GM03348 (cell line): ENCODE measurements around the gene CEPT1.
A peak's percentile ranks its signal among the peaks of the same experiment; 100 is the strongest.
"Not testable (repeated sequence)": the region's sequence is repeated elsewhere in the genome, so short reads cannot be mapped to it uniquely, and the experiment has no call there.

ENCODE experiments used
- DNase-seq: peaks from one replicate; pipeline ENCODE4 v3.0.0; 2012; ENCODE audit warnings: low spot score

Gene CEPT1

DNA sequence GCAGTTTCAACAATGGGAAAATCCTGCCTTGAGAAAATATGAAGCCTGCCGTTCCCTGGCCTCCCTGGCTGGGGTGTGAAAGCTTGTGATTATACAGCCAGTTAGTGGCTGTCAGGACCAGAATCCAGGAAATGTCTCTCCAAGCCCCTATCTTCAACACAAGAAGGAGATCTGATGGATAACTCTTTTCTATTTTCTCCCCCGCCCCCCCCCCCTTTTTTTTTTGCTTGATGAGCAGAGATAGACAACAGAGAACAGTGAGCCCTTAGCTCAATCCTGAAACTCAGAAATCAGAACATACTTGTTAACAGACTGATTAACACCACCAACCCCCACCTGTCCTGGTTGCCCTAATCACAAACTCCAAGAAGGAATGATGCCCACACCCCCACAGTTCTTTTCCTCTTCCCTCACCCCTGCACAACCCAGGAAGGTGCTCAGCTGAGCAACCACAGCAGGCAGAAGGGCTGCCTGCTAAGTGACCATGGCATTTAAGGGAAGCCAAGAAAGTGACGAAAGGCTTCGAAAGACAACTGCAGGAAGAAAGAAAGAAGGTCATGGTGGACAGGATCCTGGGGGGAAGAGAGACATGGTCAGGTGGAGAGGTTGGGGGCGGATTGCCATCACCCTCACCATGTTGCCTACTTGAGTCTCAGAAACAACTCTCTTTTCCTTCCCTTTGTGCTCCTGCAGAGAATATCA lies 72.8 kb downstream of the CEPT1 start:
- no peak for DNase-seq

DNA sequence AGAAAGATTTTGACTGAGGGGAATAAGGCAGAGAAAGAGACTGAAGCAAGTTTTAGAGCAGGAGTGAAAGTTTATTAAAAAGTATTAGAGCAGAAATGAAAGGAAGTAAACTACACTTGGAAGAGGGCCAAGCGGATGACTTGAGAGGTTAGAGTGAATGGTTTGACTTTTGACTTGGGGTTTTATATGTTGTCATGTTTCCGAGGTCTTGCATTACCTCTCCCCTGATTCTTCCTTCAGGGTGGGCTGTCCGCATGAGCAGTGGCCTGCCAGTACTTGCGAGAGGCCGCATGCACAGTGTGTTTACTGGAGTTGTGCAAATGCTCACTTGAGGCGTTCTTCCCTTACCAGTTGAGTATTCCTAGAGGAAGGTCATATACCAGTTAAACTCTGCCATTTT lies 73.4 kb downstream of the CEPT1 start:
- DNase-seq: no peak

DNA sequence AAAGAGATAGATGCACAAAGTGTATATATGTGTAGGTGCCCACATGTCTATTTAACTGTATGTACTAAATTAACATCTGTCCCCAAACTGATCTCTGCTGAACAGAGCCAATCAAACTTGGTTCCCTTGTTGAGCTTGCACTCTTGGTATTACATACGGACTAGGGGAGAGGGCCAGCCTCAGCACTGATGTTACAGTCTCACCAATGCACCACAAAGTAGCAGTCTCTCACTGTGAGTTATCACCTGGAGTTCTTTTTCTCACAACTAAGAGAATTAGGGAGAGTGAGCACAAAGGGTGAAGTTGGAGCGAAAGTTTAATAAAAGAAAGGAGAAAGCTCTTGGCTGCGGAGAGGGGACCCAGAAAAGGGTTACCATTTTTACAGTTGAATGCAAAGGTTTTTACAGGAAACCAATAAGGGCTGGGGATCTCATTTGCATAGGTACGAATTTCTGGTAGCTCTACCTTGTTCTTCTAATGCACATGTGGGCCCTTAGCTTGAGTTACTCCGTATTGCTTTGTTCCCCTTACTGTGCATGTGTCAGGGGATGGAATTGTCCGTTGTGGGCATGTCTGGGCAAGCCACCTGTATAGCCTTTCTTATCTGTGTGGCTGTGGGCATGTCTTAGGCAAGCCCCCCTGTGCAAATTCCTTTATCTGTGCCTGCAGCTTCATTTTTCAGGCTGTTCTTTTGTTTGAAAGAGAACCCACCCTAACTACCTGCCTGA lies 74.2 kb downstream of the CEPT1 start:
- DNase-seq: no peak

DNA sequence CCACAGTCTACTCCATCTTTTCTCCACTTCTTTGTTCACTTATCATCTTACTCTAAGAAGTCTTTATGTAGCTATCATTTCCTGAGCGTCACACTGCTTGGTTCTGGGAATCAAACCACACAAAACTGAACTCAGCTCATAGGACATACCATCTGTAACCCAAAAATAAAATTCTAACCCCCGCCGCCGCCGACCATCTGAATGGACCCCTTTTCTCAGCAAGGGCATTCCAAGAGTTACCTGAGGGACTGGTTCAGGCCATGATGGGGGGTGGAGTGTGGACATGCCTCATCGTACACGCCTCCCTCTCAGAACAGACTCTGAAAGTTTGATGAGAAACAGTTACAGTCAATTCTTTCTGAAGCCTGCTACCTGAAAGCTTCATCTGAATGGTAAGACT lies 74.9 kb downstream of the CEPT1 start:
- no peak for DNase-seq

DNA sequence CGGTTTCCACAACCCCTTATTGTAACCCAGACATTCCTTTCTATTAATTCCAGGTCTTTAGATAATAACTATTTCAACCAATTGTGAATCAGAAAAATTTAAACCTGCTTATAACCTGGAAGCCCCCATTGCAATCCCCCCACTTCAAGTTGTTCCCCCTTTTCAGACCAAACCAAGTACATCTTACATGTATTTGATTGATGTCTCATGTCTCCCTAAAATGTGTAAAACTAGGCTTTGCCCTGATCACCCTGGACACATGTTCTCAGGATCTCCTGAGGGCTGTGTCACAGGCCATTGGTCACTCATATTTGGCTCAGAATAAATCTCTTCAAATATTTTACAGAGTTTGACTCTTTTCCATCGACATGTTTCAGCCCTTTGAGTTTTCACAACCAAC lies 75.3 kb downstream of the CEPT1 start:
- DNase-seq: not testable (repeated sequence)

DNA sequence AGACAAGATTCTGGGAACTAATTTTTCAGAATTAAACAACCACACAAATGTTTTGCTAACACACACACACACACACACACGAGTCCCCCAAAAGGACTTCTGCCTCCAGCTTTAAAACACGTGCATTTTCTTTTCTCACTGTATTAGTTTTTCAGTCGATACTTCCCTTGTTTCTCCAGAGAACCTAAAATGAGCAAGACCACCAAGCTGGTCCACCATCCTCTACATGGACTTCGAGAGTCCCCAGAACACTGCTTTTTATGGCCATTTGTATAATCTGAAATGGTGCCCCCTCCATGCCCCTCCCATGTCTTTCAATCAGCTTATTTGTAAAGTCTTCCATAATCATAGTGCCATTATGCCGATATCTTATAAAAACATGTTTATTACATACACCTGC lies 76.7 kb downstream of the CEPT1 start:
- no peak for DNase-seq

DNA sequence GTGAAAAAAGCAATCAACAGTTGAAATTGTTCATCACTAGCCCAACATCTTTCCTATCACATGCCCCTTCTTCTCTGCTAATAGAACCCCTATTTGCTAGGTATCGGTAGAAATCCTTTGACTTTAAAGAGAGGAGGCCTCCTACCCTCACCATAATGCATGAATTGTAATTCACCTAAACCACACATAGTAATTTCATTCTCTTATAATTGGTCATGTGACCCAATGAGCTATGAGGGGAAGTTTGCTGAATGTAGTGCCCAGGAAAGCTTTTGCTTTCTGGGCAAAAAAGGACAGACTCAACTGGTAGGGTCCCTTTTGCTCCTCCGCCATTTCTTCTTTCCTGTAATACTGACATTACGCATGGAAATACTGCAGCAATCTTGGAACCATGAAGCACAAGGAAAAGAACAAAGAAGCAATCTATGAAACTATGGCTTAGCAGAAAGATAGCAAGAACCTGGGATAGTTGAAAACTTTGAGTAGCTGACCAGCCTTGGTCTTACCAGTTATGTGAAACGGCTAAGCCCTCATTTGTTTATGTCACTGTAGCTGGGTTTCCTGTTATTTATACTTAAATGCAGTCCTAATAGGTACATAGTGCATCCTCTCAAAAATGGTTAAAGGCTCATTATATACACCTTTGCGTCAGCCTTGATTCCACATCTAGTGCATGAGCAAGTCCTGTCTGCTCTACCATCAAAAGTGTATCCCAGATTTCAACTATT lies 77.3 kb downstream of the CEPT1 start:
- DNase-seq: no peak

DNA sequence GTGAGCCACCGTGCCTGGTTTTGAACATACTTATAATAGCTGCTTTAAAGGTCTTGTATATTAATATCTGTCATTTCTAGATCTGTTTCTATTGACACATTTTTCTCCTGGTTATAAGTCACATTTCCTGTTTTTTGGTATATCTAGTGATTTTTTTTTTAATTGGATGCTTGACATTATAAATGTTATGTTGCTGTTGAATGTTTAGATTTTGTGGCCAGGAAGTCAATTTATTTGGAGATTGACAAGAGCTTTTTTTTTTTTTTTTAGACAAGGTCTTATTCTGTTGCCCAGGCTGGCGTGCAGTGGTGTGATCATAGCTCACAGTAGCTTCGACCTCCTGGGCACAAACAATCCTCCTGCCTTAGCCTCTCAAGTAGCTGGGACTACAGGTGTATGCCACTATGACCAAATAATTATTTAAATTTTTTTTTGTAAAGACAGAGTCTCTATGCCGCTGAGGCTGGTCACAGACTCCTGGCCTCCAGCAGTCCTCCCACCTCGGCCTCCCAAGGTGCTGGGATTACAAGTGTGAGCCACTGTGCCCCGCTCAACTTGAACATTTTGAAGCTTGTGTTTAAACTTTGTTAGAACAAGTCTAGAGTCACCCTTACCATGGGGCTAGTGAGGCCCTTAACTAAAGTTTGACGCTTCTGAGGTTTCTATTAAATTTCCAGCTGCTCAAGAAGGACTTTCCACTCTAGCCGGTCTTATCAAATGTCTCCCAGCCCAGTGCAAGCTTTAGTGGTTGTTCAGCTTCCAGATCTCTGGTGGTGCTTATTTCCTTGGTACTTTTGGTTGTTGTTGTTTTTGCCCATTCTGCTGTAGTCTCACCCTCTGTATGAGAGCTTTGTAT lies 78.9 kb downstream of the CEPT1 start:
- no peak for DNase-seq

DNA sequence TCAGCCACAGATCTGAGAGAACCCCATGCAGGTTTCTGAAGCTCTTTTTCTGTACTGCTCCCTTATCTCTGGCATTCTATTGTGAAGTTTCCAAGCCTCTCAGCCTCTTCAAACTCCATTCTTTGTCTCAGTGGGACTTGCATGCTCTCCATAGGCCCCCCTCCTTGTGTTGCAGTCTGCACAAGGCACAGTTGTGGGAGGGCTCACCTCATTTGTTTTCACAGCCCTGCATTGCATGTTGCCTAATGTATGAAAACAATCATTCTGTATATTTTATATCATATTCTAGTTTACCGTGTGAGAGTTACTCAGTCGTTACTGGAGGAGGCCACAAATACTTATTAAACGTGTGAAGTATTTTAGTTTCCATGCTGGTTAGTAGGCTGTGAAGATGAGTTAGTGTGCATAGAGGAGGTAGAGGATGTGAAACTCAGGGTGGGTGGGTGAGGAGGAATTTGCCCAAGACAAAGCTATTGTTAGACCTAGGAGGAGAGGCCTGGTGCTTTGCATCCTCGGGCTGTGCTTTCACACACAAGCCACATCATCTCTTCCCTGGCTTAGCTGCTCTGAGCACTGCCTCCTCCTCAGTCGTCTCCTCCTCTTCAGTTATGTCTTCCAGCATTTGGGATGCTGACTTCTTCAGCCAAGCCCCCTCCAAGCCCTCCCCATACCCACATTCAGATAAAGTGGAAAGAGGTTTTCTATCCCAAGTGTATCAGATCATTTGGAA lies 79.7 kb downstream of the CEPT1 start:
- no peak for DNase-seq

DNA sequence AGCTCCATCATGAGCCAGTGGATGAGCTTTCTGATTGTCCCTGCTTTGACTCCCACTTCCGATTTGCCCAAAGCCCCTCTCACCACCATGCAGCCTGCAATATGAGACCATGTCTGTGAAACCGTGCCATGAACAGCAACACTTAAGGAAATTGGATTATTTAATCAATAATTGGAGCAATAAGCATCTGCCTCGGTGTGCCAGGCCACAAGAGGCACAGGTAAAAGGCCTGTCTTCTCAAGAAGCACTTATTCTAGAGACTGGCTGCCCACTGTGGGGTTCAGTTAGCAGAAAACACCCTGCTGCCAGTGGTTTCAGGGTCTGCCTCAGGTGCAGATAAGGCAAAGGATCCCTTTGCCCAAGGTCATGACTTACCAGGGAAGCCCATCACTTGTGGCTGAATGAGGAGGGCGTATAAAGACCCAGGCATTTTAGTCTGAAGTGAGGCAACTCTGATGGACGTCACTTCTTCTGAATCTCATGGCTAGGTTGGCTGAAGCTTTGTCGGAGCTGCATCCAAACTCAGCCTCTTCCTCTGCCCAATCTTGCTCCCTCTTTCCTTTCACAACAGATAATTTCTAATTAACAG lies 80.4 kb downstream of the CEPT1 start:
- DNase-seq: no peak

DNA sequence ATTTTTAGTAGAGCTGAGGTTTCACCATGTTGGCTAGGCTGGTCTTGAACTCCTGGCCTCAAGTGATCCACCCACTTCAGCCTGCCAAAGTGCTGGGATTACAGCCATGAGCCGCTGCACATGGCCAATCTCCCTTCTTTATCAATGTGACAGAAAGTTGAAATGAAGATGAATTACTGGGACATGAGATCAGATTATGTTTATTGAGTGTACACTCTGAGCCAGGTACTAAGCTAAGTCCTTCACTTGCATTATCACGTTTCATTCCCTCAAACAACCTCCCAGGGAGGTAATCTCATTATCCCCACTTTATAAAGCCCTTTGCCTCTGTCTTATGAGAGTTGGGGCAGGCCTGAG lies 81.2 kb downstream of the CEPT1 start:
- DNase-seq: no peak

DNA sequence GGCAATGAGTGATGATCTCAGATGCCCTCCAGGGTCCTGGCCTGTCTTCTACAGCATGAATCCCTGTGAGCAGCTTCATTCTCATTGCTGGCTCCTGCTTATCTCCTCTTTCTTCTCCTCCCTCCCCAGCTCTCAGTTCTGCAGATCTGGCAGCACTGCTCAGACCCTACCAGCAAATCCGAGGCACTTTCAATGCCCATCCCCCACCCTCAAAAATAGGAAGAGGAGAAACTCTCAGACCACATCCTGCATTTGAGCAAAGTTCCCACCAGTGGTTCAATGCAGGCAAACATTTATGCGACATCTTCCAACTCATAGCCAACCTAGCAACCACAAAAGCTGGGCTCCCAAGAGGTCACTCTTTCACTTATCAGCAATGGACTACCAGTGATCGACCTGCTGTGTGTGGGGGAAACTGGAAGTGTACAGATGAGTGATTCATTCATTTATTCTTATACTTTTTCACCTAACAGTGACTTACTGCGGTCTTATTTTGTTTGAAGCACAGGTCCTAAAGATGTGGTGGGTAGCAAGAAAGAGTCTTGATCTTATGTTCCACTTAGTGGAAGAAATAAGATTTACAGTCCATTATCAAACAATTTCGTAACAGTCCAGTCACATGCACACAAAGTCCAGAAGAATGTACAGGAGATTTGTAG lies 81.7 kb downstream of the CEPT1 start:
- DNase-seq: no peak

DNA sequence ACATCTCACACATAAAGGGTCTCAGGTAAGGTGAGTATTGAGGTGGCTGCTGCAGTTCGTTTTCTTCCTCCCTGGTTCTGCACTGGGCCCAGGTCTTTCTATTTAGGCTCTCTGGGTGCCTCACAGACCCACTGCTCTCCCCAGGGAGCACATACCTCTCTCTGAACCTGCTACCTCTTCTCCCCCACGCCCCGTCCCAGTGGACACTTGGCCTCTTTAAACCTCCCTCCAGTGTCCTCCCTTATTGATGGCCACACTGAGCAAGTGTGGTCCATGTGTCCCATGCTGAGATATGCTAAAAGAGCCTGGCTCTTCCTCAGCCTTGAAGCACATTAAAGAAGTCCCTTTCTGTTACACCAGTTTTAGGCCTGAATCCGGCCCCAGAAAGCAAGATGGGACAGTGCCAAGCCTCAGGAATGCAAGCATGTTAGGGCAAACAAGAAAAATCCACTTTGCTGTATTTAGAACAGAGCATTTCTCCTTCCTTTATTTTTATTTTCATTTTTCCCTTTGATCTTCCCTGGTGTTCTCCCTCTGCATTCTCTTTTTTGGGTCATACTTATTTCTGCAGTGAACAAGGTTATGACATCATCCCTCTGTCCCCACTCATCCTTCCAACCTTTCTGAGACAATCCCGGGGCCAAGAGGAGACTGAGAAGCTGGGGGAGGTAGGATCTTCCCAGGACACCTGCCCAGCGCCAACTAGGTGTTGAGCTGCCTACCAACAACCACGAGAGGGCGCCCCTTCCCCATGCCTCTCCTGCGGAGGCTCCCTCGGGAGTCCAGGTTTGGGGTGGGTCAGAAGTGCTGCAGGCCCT lies 82.5 kb downstream of the CEPT1 start:
- peak; percentile 88 for DNase-seq

DNA sequence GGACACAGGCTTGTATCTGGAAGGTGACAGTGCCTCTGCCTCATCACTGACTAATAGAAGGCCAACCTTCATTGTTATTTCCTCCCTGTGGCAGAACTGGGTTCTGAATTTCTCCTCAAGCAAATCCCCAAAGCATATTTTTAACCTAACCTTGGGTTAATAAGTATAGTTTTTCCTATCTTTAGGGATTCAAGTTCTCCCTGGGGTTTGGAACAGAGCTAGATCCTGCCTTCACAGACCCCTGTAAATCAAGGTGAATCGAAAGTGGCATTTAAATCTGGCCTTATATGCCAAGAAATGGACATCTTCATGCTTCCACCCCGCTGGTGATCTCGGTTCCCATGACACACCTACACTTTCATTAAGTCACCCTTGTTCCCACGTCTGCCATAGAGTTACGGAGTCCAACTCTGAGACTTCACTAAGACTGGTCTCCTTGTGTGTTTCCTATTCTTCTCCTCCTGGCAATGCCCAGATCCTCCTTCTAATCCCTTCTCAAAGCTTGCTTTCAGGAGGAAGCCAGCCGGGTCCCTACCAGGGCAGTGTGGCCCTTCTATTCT lies 83.2 kb downstream of the CEPT1 start:
- no peak for DNase-seq

DNA sequence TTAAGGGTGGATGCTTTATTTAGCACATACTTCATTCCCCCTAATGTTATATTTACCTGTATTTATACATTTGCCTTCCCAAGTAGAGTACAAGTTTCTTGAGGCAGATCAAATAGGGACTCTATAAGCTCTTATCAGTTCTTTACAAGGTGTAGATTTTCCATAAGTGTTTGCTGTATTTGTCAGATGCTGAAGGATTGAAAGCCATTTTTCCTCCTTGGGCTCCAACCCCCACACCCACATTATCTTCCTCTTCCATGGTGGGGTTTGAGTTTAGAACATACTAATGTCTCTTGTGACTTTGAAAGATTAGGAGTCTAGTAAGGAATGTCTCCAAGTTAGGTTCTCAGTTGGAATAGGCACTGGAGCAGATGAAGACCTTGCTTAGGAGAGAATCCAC lies 85.1 kb downstream of the CEPT1 start:
- DNase-seq: no peak

DNA sequence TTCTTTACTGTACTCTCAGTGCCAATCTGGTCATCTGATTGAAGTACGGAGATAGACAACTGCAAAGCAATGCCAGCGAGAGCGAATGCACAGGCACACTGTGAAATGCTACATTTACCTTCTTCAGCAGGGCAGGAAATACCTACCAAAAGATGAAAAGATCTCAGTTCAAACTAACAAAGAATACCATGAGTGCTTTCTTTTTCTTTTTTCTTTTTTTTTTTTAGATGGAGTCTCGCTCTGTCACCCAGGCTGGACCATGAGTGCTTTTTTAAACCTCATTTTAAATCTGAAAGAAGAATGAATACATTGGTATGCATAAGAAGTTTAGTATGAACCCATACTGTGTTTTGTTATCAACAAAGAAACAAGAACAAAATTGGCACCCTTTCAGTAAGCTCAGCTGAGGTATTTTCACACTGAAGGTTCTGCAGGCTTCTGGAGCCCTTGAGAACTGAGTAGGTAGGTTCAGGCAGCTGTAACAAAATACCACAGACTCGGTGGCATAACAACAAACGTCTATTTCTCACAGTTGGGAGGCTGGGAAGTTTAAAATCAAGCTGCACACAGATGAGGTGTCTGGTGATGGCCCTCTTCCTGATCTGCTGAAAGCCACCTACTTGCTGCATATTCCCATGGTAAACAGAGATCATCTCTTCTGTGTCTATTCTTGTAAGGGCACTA lies 85.8 kb downstream of the CEPT1 start:
- no peak for DNase-seq

DNA sequence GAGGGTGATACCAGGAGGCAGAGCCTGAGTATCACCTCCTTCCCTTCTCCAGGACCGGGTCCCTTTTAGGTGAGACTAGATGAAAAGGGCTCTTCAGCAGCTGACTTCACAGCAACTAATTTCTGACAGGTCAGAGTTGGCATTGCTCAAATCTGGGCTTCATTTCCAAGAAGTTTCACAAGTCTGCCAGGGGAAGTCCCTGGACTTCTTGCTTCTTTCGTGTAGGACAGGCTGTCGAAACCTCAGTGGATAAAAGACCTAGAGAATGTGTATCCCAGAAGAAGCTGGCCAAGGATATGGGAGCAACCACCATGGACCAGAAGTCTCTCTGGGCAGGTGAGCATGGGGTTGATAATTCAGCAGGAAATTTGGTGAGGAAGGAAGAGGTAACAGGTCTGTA lies 87.4 kb downstream of the CEPT1 start, which contains the start of gene CHI3L2:
TSS of gene CHI3L2 (plus strand) at position 280 of the 400 bp plus-strand sequence. CDS start at position 297, 17 bp downstream.
- DNase-seq: no peak

DNA sequence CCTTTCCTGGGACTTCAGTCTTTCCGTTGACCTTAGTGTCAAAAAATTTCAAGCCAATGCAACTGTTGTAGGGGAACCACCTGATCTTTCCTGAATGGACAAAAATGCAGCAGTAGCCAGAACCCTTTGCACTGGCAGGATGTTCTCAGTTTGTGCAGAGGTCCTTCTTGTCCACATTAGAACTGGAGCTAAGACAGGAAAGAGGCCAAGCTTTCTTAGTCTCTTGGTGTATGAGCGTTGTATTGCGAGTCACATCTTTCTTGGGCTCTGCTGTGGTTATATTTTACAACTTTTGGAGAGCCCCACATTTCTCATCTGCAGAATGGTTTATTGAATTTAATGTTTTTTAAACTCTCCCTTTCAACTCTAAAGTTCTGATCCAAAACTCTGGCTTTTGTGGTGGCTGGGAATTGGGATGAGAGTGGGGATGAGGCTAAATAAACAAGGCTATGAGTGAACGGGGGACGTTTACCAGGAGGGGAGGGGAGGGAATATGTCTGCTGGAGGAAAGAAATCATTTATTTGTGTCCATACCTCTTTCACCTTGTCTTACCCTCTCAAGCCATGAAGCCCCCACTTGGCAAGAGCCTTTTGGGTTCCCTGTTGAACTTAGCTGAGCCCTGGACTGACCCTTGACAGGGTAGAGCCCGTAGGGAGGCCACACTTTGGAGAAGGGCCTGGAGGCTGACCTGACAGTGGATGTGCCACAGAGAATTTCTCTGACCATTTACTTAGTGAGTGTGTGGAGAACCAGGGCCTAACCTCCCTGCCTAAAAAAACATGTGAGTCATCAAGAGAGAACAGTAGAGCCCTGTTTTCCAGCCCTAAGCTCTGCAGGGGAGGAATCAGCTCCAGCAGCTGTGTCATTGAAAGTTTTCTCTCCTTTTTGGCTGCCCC lies 88.1 kb downstream of the CEPT1 start:
- peak; percentile 88 for DNase-seq
